Gastroesophageal sphincter (tissue), 4 donors: Measurements from ENCODE around the gene TRERF1. TPM values are rescaled to one million over a fixed set of nuclear protein-coding genes. Genes with fewer than 3 reads are reported as not detected.

Experiments used
- ATAC-seq: fragments of 150-250 bp; one replicate; pipeline ENCODE4 v1.9.1; 2016; ENCODE audit warnings: mild to moderate bottlenecking, moderate library complexity
- H3K27ac ChIP-seq, 4 donors: fragments of 200-600 bp; sonication (generic) in 3 of 4; 1 replicate in 3 of 4; 2 replicates in 1 of 4; pipeline ENCODE4 v1.5.1; 2016 to 2019
- H3K27me3 ChIP-seq: fragments of 200-600 bp; sonication (generic); one replicate; pipeline ENCODE4 v1.5.1; 2019
- H3K36me3 ChIP-seq, 2 donors: fragments of 200-600 bp; sonication (generic); one replicate each; pipeline ENCODE4 v1.5.1; 2019; ENCODE audit warnings: control low read depth in 1 of 2
- H3K4me1 ChIP-seq, 3 donors: fragments of 200-600 bp; sonication (generic); 1 replicate in 2 of 3; 2 replicates in 1 of 3; pipeline ENCODE4 v1.5.1; 2016 to 2019; ENCODE audit warnings: control low read depth in 2 of 3
- H3K4me3 ChIP-seq, 2 donors: fragments of 200-600 bp; sonication (generic); one replicate each; pipeline ENCODE4 v1.5.1; 2019; ENCODE audit warnings: mild to moderate bottlenecking in 1 of 2, moderate library complexity in 1 of 2
- H3K9me3 ChIP-seq, 3 donors: fragments of 200-600 bp; sonication (generic); one replicate each; pipeline ENCODE4 v1.5.1; 2017 to 2019; ENCODE audit warnings: control low read depth in 2 of 3
- EP300 ChIP-seq: sonication (generic); formaldehyde crosslinking; IDR thresholded peaks from one replicate; pipeline ENCODE4 v1.6.1; 2017; ENCODE audit warnings: antibody characterized with exemption, mild to moderate bottlenecking
- POLR2A ChIP-seq, 2 donors: fragments of 450-650 bp; IDR thresholded peaks; one replicate each; pipeline ENCODE4 v1.6.1; 2017; ENCODE audit warnings: antibody characterized with exemption in 2 of 2, mild to moderate bottlenecking in 2 of 2, moderate library complexity in 1 of 2
- POLR2AphosphoS5 ChIP-seq: sonication (generic); formaldehyde crosslinking; IDR thresholded peaks from one replicate; pipeline ENCODE4 v1.6.1; 2017; ENCODE audit warnings: antibody characterized with exemption
- WGBS, 2 donors: methylation state at CpG; one replicate each; pipeline ENCODE4 v1.1.5; 2018; ENCODE audit warnings: low coverage in 1 of 2; 5-methylcytosine and 5-hydroxymethylcytosine counted together
- total RNA-seq, 4 donors: library from RNA; depleted of rRNA; stranded (reverse); fragments of >200 nt; gene quantifications; one replicate each; pipeline ENCODE4 v1.1.0, GENCODE V29; 2016
- TF ChIP-seq, protein P1 (sequence below), 4 experiments: fragments of 200-600 bp in 2 of 4; fragments of 450-650 bp in 2 of 4; sonication (generic) in 1 of 4; IDR thresholded peaks; one replicate each; pipeline ENCODE4 v1.5.1; 2017 to 2019; ENCODE audit warnings: antibody characterized with exemption in 4 of 4, mild to moderate bottlenecking in 2 of 4, moderate library complexity in 2 of 4

The TRERF1 gene
- total RNA-seq, 4 donors from 2014 or later = 3.2 to 7.4 (median 5.4) TPM

DNA sequence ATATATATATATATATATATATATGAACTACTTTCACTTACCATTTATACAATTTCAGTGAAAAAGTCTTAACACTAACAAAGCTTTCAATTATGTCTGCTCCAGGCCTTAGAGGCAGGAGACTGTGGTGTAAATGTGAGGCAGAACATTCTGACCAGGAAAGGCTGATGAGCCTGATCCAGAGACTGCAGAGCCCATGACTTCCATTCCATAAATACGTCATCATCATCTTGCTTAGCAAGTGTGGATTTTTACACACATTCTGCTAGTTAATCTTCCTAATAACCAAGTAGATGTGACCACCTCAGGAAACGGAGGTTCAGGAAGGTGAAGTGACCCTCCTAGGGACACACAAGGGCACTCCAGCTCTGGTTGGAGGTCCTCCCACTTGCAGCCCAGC is 14.9 kb downstream of the TRERF1 start:
- WGBS, 2 donors = 72% methylated on average over 2 of the region's 2 CpGs; no CpG with 5 or more reads in 1 of the 2 donors
- no peak overlapping the region for H3K4me3 ChIP-seq
- H3K4me1 ChIP-seq = peaks cover 8 to 33% (median 12%) of the 10 kb centered on the region in 3 donors
- H3K27me3 ChIP-seq = no peaks in the 10 kb centered on the region
- TF ChIP-seq POLR2AphosphoS5 (no peak), POLR2A (IDR thresholded peaks at IDR 0.05) (no peak), EP300 (no peak)
- TF ChIP-seq, protein P1, sequence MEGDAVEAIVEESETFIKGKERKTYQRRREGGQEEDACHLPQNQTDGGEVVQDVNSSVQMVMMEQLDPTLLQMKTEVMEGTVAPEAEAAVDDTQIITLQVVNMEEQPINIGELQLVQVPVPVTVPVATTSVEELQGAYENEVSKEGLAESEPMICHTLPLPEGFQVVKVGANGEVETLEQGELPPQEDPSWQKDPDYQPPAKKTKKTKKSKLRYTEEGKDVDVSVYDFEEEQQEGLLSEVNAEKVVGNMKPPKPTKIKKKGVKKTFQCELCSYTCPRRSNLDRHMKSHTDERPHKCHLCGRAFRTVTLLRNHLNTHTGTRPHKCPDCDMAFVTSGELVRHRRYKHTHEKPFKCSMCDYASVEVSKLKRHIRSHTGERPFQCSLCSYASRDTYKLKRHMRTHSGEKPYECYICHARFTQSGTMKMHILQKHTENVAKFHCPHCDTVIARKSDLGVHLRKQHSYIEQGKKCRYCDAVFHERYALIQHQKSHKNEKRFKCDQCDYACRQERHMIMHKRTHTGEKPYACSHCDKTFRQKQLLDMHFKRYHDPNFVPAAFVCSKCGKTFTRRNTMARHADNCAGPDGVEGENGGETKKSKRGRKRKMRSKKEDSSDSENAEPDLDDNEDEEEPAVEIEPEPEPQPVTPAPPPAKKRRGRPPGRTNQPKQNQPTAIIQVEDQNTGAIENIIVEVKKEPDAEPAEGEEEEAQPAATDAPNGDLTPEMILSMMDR (IDR thresholded peaks at IDR 0.05) = no peak
- peaks cover 0 to 12% (median 0%) of the 10 kb centered on the region in 3 donors for H3K9me3 ChIP-seq
- H3K36me3 ChIP-seq = peaks cover 0 to 7% of the 10 kb centered on the region in 2 donors
- peak overlapping the region in 1 of 4 donors; percentile 7 for H3K27ac ChIP-seq
- no peak for ATAC-seq

DNA sequence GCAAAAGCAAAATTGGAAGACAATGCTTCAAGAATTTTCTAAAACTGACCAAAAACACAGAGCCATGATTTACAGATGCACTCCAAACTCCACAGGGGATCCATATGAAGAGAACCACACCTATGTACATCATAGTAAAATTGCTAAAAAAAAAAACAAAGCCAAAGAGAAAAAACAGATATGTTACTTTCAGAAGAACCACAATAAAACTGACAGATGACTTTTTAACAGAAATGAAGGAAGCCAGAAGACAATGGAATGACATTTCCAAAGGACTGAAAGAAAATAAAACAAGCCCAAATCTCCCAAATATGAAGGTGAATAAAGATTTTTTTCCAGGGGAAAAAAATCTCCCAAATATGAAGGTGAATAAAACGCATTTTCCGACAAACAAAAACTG is 17.5 kb downstream of the TRERF1 start:
- TF ChIP-seq POLR2A (IDR thresholded peaks at IDR 0.05) (no peak), POLR2AphosphoS5 (no peak), EP300 (no peak)
- TF ChIP-seq, protein P1 (IDR thresholded peaks at IDR 0.05) = no peak
- WGBS, 2 donors = 82 to 100% methylated on average over 2 of the region's 2 CpGs
- Histone ChIP-seq H3K27me3 (no peaks in the 10 kb centered on the region), H3K27ac (no peak overlapping the region), H3K36me3 (peaks cover 0 to 7% of the 10 kb centered on the region in 2 donors), H3K9me3 (peaks cover 0 to 12% (median 0%) of the 10 kb centered on the region in 3 donors), H3K4me1 (peaks cover 0 to 10% (median 0%) of the 10 kb centered on the region in 3 donors), H3K4me3 (no peak overlapping the region)
- ATAC-seq = no peak

DNA sequence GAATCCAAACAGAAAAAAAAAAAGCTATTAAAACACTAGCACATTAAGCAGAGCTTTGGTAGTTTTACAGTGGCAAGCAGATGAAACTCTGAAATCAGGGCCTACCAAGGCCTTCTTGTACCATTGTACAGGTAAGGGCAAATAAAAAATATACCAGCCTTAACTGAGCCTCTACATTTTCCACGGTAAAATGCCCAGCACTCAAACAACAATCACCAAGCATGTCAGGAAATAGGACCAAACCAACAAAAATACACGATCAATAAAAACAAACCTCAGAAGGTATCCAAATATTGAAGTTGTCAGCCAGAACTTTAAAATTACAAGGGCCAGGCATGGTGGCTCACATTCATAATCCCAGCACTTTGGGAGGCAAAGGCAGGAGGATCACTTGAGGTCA is 18.3 kb downstream of the TRERF1 start:
- Histone ChIP-seq H3K9me3 (peaks cover 0 to 12% (median 0%) of the 10 kb centered on the region in 3 donors), H3K4me3 (no peak overlapping the region), H3K4me1 (peaks cover 0 to 11% (median 0%) of the 10 kb centered on the region in 3 donors), H3K36me3 (peaks cover 0 to 7% of the 10 kb centered on the region in 2 donors), H3K27me3 (no peaks in the 10 kb centered on the region), H3K27ac (no peak overlapping the region)
- WGBS, 2 donors = 100% methylated on average over 2 of the region's 2 CpGs
- no peak for ATAC-seq
- TF ChIP-seq, protein P1 (IDR thresholded peaks at IDR 0.05) = no peak
- TF ChIP-seq POLR2AphosphoS5 = no peak
- TF ChIP-seq EP300 = no peak
- no peak for TF ChIP-seq POLR2A (IDR thresholded peaks at IDR 0.05)

DNA sequence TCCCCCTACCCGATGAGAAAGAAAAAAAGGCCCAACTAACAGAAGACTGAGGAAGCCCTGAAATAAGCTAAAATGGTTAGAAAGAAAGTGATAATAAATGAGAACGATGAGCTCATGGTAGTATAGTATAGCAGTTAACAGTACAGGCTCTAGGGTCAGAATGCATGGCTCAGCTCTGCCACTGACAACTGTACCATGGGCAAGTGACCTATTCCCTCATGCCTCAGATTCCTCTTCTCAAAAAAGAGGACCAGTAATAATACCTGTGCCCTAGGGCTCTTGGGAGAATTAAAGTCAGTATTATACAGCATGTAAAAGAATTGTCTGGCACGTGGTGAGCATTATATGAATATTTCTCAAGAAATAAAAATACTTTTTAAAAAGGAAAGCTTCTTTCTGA is 19.8 kb downstream of the TRERF1 start:
- H3K27ac ChIP-seq = no peak overlapping the region
- H3K4me1 ChIP-seq = peaks cover 0 to 18% (median 5%) of the 10 kb centered on the region in 3 donors
- peaks cover 0 to 12% (median 0%) of the 10 kb centered on the region in 3 donors for H3K9me3 ChIP-seq
- TF ChIP-seq, protein P1 (IDR thresholded peaks at IDR 0.05) = no peak
- no peak for TF ChIP-seq EP300
- no peak for TF ChIP-seq POLR2AphosphoS5
- no peak for TF ChIP-seq POLR2A (IDR thresholded peaks at IDR 0.05)
- no peak for ATAC-seq
- WGBS, 2 donors = 77 to 79% methylated on average over 2 of the region's 3 CpGs
- no peak overlapping the region for H3K4me3 ChIP-seq
- H3K36me3 ChIP-seq = peaks cover 0 to 7% of the 10 kb centered on the region in 2 donors
- H3K27me3 ChIP-seq = no peaks in the 10 kb centered on the region

DNA sequence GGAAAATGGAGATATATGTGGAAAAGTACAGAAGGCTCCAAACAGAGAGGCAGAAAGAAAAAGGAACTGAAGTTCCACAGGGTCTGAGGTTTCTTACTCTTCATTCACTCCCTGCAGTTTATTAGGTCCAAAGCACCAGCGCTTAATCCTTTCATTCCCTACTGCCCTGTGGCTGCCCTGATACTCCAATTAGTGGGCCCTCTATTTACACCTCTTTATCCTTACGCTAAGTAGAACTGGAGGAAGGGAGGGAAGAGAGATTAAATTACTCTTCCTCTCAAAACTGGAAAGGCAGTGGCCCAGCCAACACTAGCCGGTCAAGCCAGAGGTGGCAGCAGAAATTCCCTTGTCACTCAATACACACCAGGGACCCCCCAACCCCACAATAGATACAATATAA is 20.4 kb downstream of the TRERF1 start:
- ATAC-seq = no peak
- H3K4me3 ChIP-seq = no peak overlapping the region
- no peaks in the 10 kb centered on the region for H3K27me3 ChIP-seq
- peaks cover 0 to 18% (median 5%) of the 10 kb centered on the region in 3 donors for H3K4me1 ChIP-seq
- H3K36me3 ChIP-seq = peaks cover 0 to 7% of the 10 kb centered on the region in 2 donors
- H3K27ac ChIP-seq = no peak overlapping the region
- peaks cover 0 to 12% (median 0%) of the 10 kb centered on the region in 3 donors for H3K9me3 ChIP-seq
- no peak for TF ChIP-seq POLR2A (IDR thresholded peaks at IDR 0.05)
- no peak for TF ChIP-seq POLR2AphosphoS5
- TF ChIP-seq, protein P1 (IDR thresholded peaks at IDR 0.05) = no peak
- no peak for TF ChIP-seq EP300
- 94 to 100% methylated on average over 1 to 3 of the region's 3 CpGs for WGBS, 2 donors
